A549 (cell line): Measurements from ENCODE around the gene MSI2. TPM values are rescaled to one million over a fixed set of nuclear protein-coding genes. Genes with fewer than 3 reads are reported as not detected.

Experiments used
- ATAC-seq, 2 experiments: fragments of 200-7000 bp in 1 of 2; fragments of >200 bp in 1 of 2; cut with Nextera tagmentation in 1 of 2; cut with Tn5 transposase in 1 of 2; 3 replicates each; pipeline versions ENCODE4 v1.8.0 to v1.9.1; 2018 to 2020; ENCODE audit warnings: mild to moderate bottlenecking in 1 of 2, moderate library complexity in 1 of 2
- CTCF ChIA-PET: fragments of 300-600 bp; sonication (Branson Sonifier 250); formaldehyde crosslinking; extraction: SDS; loops from one replicate; lab custom pipeline; 2021; ENCODE audit warnings: antibody characterized with exemption, inconsistent platforms; lab: Yijun Ruan, JAX
- POLR2A ChIA-PET: fragments of 350-600 bp; formaldehyde crosslinking; extraction: SDS; loops from one replicate; lab custom pipeline; 2021; ENCODE audit warnings: antibody characterized with exemption, inconsistent platforms; lab: Yijun Ruan, JAX
- DNase-seq, 2 experiments: peaks; one replicate each; pipeline versions ENCODE4 v3.0.0 to v3.0.0-alpha.2; 2011 to 2016; ENCODE audit warnings: low read depth in 1 of 2, low spot score in 1 of 2
- FAIRE-seq: peaks from 2 replicates; lab custom pipeline; 2011; peaks lifted over from hg19 to GRCh38; lab: Jason Lieb, UNC
- H3K27ac ChIP-seq, 2 experiments: fragments of >200 bp; sonication (Bioruptor Twin); formaldehyde crosslinking; 3 replicates each; pipeline ENCODE4 v1.5.1; 2016 to 2017
- H3K4me1 ChIP-seq: fragments of >200 bp; sonication (Bioruptor Twin); formaldehyde crosslinking; 3 replicates; pipeline ENCODE4 v1.6.1; 2016
- H3K4me2 ChIP-seq: fragments of >200 bp; sonication (Bioruptor Twin); formaldehyde crosslinking; 3 replicates; pipeline ENCODE4 v1.6.1; 2016
- H3K4me3 ChIP-seq: fragments of >200 bp; sonication (Bioruptor Twin); formaldehyde crosslinking; 3 replicates; pipeline ENCODE4 v1.5.1; 2016
- H3K9me3 ChIP-seq: fragments of >200 bp; sonication (Bioruptor Twin); formaldehyde crosslinking; 3 replicates; pipeline ENCODE4 v1.6.1; 2016
- BCL3 ChIP-seq: fragments of >200 bp; sonication (Bioruptor Twin); formaldehyde crosslinking; IDR thresholded peaks from 3 replicates; pipeline ENCODE4 v1.6.1; 2016
- CEBPB ChIP-seq, 2 experiments: fragments of >200 bp in 1 of 2; sonication (Bioruptor Twin) in 1 of 2; formaldehyde crosslinking in 1 of 2; IDR thresholded peaks; 2 replicates each; pipeline ENCODE4 v1.6.1; 2012 to 2016
- CHD2 ChIP-seq: fragments of 150-350 bp; IDR thresholded peaks from 2 replicates; pipeline ENCODE4 v1.6.1; 2014; ENCODE audit warnings: low read length; ENCODE audit not compliant: partially characterized antibody
- EHMT2 ChIP-seq: fragments of 200-600 bp; sonication (generic); IDR thresholded peaks from 2 replicates; pipeline ENCODE4 v1.6.1; 2016; ENCODE audit warnings: antibody characterized with exemption, low read depth, mild to moderate bottlenecking, moderate library complexity
- EP300 ChIP-seq, 2 experiments: fragments of >200 bp; sonication (Bioruptor Twin); formaldehyde crosslinking; IDR thresholded peaks; 2 replicates in 1 of 2; 3 replicates in 1 of 2; pipeline ENCODE4 v1.6.1; 2016 to 2017
- FOSL2 ChIP-seq, 2 experiments: fragments of 450-650 bp in 1 of 2; fragments of >200 bp in 1 of 2; sonication (Bioruptor Twin) in 1 of 2; formaldehyde crosslinking; IDR thresholded peaks; 2 replicates each; pipeline versions ENCODE4 v1.5.0 to v1.6.1; 2016 to 2020; ENCODE audit warnings: mild to moderate bottlenecking in 1 of 2, moderate library complexity in 1 of 2
- FOXS1 ChIP-seq: fragments of 250-450 bp; sonication (Bioruptor Pico); IDR thresholded peaks from 2 replicates; pipeline ENCODE4 v1.5.0; 2020; ENCODE audit warnings: mild to moderate bottlenecking, moderate library complexity
- HES2 ChIP-seq: fragments of >200 bp; sonication (Bioruptor Twin); formaldehyde crosslinking; IDR thresholded peaks from 2 replicates; pipeline ENCODE4 v1.6.1; 2016
- JUN ChIP-seq, 2 experiments: fragments of >200 bp; sonication (Bioruptor Twin); formaldehyde crosslinking; IDR thresholded peaks; 2 replicates in 1 of 2; 3 replicates in 1 of 2; pipeline ENCODE4 v1.6.1; 2016 to 2017
- JUNB ChIP-seq: fragments of >200 bp; sonication (Bioruptor Twin); formaldehyde crosslinking; IDR thresholded peaks from 2 replicates; pipeline ENCODE4 v1.6.1; 2016
- KDM1A ChIP-seq: fragments of 200-600 bp; sonication (generic); IDR thresholded peaks from 2 replicates; pipeline ENCODE4 v1.6.1; 2016; ENCODE audit warnings: low read depth, mild to moderate bottlenecking
- MAX ChIP-seq: IDR thresholded peaks from 2 replicates; pipeline ENCODE4 v1.6.1; 2012
- MAZ ChIP-seq: fragments of 150-350 bp; IDR thresholded peaks from 2 replicates; pipeline ENCODE4 v1.6.1; 2014; ENCODE audit warnings: antibody characterized with exemption, low read depth, low read length, borderline replicate concordance
- NFE2L2 ChIP-seq: fragments of 150-350 bp; conservative IDR thresholded peaks from 2 replicates; pipeline ENCODE4 v1.6.1; 2014; ENCODE audit warnings: low read length
- NR3C1 ChIP-seq: fragments of >200 bp; sonication (Bioruptor Twin); formaldehyde crosslinking; IDR thresholded peaks from 3 replicates; pipeline ENCODE4 v1.6.1; 2017
- PBX3 ChIP-seq: IDR thresholded peaks from 2 replicates; pipeline ENCODE4 v1.6.1; 2012
- POLR2A ChIP-seq: IDR thresholded peaks from 2 replicates; pipeline ENCODE4 v1.6.1; 2012; ENCODE audit warnings: mild to moderate bottlenecking, low read length
- RARB ChIP-seq: fragments of 250-450 bp; sonication (Bioruptor Pico); IDR thresholded peaks from 2 replicates; pipeline ENCODE4 v1.8.0; 2021; ENCODE audit warnings: mild to moderate bottlenecking, moderate library complexity
- RCOR1 ChIP-seq: fragments of 150-350 bp; IDR thresholded peaks from 2 replicates; pipeline ENCODE4 v1.6.1; 2014; ENCODE audit warnings: antibody characterized with exemption, low read length, low read depth
- RFX5 ChIP-seq: fragments of 450-650 bp; IDR thresholded peaks from 2 replicates; pipeline ENCODE4 v1.7.1; 2014; ENCODE audit warnings: antibody characterized with exemption, mild to moderate bottlenecking, moderate library complexity
- SREBF2 ChIP-seq: fragments of 450-650 bp; IDR thresholded peaks from 2 replicates; pipeline ENCODE4 v1.6.1; 2014; ENCODE audit warnings: mild to moderate bottlenecking, moderate library complexity
- ZFP36 ChIP-seq: fragments of 450-650 bp; IDR thresholded peaks from 2 replicates; pipeline ENCODE4 v1.6.1; 2014; ENCODE audit warnings: borderline replicate concordance; ENCODE audit not compliant: partially characterized antibody
- ZSCAN20 ChIP-seq: fragments of 250-450 bp; sonication (Bioruptor Pico); IDR thresholded peaks from 2 replicates; pipeline ENCODE4 v1.8.0; 2022; ENCODE audit warnings: mild to moderate bottlenecking, moderate library complexity
- WGBS: methylation state at CpG from one replicate; pipeline ENCODE4 v1.1.6; 2017; ENCODE audit errors: missing lambda C conversion rate; 5-methylcytosine and 5-hydroxymethylcytosine counted together
- polyA plus RNA-seq, 4 experiments: library from polyadenylated mRNA; depleted of rRNA in 3 of 4; stranded (reverse); fragments of >200 nt; fragmentation: RNase III in 1 of 4; extraction: RNeasy Plus Mini Kit Qiagen cat#74134 plus additional on column Dnase treatment in 1 of 4; gene quantifications; 2 replicates in 3 of 4; 3 replicates in 1 of 4; pipeline ENCODE4 v1.2.3, GENCODE V29; 2011 to 2017
- TF ChIP-seq, protein P1 (sequence below): fragments of 200-600 bp; sonication (generic); IDR thresholded peaks from 2 replicates; pipeline ENCODE4 v1.6.1; 2016; ENCODE audit warnings: antibody characterized with exemption, mild to moderate bottlenecking, moderate library complexity
- TF ChIP-seq, protein P2 (sequence below): fragments of >200 bp; sonication (Bioruptor Twin); formaldehyde crosslinking; IDR thresholded peaks from 3 replicates; pipeline ENCODE4 v1.5.1; 2016

MSI2 gene
- polyA plus RNA-seq, 2 of the 4 experiments (the other 2 are of a cell fraction), result 43.6 to 44.4 TPM

DNA sequence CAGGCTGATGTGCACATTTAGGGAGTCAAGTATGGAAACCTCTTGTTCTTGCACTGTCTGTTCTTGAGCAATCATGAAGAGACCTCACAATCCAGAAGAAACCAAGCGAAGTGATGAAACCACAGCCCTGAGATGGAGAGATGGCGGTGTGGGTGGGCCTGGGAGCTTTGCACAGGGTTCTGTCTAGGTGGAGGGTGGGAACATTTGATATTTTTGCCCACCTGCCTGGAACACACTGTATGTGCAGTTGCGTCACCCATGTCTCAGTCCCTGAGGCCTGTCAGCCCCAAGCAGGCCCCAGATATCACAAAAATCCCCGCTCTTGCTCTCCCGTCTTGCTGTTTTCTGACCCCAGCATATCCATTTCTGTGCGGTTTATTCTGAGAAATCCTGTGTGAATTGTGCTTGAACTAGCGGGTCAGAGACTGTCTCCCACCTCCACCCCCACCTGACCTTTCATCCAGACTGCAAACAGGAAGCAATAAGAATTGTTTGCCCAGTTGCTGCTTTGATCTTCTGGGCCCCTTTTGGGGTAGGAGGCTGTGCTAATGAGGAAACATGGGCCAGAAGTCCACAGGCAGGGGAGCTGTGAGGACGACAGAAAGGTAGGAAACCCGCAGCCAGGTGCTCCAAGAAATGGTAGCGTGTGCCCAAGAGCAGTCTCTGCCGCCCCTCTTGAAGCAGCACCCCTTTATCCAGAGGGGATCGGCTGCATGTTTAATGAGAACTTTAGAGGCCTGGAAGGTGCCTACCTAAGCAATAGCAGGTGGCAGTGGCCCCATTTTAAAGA, 304.9 kb downstream of the MSI2 start:
- no peak overlapping the region for H3K4me3 ChIP-seq
- no peak for FAIRE-seq
- TF ChIP-seq SREBF2 (no peak), CEBPB (IDR thresholded peaks at IDR 0.05) (peak in 1 of 2 experiments; percentile 20; a peak in 1 of 4 replicates)
- TF ChIP-seq, all 56 proteins: peak for 1
- ChIA-PET CTCF (interaction anchor here (0.6 to 1.6 kb wide), 8 partner anchors 7 to 318 kb away, joined by 3 to 7 read pairs (median 3); no protein-coding TSS in a partner anchor), POLR2A (no interaction called here)
- Histone ChIP-seq H3K4me2 (0 out of 3 replicates have a peak overlapping the region, but pooled peaks have one; percentile 7), H3K9me3 (no peaks in the 10 kb centered on the region), H3K4me1 (peaks cover 30% of the 10 kb centered on the region), H3K27ac (peak overlapping the region; percentile 7 to 33; a peak in 3 of 6 replicates)
- no peak for ATAC-seq
- WGBS, result 87% methylated on average over 12 of the region's 12 CpGs
- DNase-seq, result no peak

DNA sequence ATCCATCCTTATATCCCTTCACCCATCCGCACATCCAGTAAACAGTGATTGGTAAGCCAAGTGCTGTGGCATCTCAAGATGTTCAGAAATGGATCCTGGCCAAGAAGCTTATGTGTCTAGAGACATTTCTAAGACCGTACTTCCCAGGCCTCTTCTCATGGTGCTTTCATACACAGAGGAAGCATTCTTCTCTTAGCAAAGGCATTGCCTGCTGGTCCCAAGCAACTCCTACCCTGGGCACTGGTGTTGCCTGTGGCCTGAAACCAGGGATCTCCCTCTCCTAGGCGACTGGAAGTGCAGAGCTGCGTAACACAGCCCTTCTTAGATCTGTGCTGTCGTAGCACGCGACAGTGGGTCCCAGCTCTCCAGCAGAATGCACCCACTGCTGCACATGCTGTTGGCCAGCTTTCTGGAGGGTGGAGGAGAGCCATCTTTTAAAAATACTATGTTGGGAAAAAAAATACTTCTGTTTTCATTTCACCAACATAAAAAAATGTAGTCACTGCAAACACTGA, 305.9 kb downstream of the MSI2 start:
- H3K9me3 ChIP-seq, result no peaks in the 10 kb centered on the region
- no peak overlapping the region for H3K27ac ChIP-seq
- no peak for FAIRE-seq
- TF ChIP-seq JUN (IDR thresholded peaks at IDR 0.05) (no peak), CEBPB (IDR thresholded peaks at IDR 0.05) (no peak), RARB (CRISPR knock-in tag) (no peak), MAZ (no peak), PBX3 (no peak), FOSL2 (IDR thresholded peaks at IDR 0.05) (no peak), FOSL2 (CRISPR knock-in tag; IDR thresholded peaks at IDR 0.05) (no peak), MAX (no peak), NR3C1 (no peak), KDM1A (no peak), POLR2A (no peak), JUNB (no peak), ZSCAN20 (CRISPR knock-in tag) (no peak), ZFP36 (no peak)
- TF ChIP-seq, protein P1, sequence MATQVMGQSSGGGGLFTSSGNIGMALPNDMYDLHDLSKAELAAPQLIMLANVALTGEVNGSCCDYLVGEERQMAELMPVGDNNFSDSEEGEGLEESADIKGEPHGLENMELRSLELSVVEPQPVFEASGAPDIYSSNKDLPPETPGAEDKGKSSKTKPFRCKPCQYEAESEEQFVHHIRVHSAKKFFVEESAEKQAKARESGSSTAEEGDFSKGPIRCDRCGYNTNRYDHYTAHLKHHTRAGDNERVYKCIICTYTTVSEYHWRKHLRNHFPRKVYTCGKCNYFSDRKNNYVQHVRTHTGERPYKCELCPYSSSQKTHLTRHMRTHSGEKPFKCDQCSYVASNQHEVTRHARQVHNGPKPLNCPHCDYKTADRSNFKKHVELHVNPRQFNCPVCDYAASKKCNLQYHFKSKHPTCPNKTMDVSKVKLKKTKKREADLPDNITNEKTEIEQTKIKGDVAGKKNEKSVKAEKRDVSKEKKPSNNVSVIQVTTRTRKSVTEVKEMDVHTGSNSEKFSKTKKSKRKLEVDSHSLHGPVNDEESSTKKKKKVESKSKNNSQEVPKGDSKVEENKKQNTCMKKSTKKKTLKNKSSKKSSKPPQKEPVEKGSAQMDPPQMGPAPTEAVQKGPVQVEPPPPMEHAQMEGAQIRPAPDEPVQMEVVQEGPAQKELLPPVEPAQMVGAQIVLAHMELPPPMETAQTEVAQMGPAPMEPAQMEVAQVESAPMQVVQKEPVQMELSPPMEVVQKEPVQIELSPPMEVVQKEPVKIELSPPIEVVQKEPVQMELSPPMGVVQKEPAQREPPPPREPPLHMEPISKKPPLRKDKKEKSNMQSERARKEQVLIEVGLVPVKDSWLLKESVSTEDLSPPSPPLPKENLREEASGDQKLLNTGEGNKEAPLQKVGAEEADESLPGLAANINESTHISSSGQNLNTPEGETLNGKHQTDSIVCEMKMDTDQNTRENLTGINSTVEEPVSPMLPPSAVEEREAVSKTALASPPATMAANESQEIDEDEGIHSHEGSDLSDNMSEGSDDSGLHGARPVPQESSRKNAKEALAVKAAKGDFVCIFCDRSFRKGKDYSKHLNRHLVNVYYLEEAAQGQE, result no peak
- ATAC-seq, result no peak
- H3K4me3 ChIP-seq, result no peak overlapping the region
- ChIA-PET POLR2A (no interaction called here), CTCF (interaction anchor here (1.2 to 1.6 kb wide), 5 partner anchors 8 to 319 kb away, joined by 3 to 7 read pairs (median 6); no protein-coding TSS in a partner anchor)
- 88% methylated on average over 7 of the region's 7 CpGs for WGBS
- H3K4me1 ChIP-seq, result peaks cover 27% of the 10 kb centered on the region
- DNase-seq, result no peak
- H3K4me2 ChIP-seq, result no peak overlapping the region

DNA sequence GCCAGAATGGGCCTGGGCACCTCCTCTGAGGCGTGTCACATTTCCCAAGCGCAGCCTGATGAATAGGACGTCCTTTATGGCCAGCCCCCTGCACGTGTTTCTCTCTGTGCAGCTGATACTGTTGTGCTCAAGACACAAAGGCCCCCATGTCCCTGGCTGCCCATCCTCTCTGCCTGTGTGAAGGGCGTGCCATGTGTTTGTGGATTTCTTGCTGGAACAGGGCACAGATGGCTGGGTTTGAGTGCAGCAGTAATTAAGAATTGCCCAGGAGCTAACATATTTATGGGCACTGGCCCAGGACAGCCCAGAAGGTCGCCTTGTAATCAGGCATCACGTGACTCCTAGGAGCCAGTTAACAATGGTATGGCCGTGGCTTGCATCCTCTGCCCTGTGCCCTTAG, 307.6 kb downstream of the MSI2 start:
- FAIRE-seq (no peak), DNase-seq (no peak), ATAC-seq (no peak)
- ChIA-PET POLR2A (no interaction called here), CTCF (interaction anchor here (0.8 kb wide), 1 partner anchor 86 kb away, joined by 3 read pairs; no protein-coding TSS in a partner anchor)
- no peak overlapping the region for H3K4me3 ChIP-seq
- H3K4me2 ChIP-seq, result no peak overlapping the region
- H3K9me3 ChIP-seq, result no peaks in the 10 kb centered on the region
- H3K27ac ChIP-seq, result no peak overlapping the region
- H3K4me1 ChIP-seq, result peaks cover 17% of the 10 kb centered on the region
- WGBS, result 92% methylated on average over 7 of the region's 8 CpGs
- TF ChIP-seq BCL3 (no peak), EP300 (IDR thresholded peaks at IDR 0.05) (no peak), RFX5 (no peak), HES2 (no peak), EHMT2 (no peak), NFE2L2 (no peak), CHD2 (no peak), FOXS1 (no peak), MAZ (no peak), RCOR1 (no peak)
- TF ChIP-seq, protein P2, sequence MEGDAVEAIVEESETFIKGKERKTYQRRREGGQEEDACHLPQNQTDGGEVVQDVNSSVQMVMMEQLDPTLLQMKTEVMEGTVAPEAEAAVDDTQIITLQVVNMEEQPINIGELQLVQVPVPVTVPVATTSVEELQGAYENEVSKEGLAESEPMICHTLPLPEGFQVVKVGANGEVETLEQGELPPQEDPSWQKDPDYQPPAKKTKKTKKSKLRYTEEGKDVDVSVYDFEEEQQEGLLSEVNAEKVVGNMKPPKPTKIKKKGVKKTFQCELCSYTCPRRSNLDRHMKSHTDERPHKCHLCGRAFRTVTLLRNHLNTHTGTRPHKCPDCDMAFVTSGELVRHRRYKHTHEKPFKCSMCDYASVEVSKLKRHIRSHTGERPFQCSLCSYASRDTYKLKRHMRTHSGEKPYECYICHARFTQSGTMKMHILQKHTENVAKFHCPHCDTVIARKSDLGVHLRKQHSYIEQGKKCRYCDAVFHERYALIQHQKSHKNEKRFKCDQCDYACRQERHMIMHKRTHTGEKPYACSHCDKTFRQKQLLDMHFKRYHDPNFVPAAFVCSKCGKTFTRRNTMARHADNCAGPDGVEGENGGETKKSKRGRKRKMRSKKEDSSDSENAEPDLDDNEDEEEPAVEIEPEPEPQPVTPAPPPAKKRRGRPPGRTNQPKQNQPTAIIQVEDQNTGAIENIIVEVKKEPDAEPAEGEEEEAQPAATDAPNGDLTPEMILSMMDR, result no peak
